NB4 (cell line): ENCODE results near the gene HRG.

Source experiments
- DNase-seq: peaks from one replicate; pipeline ENCODE4 v3.0.0; 2010; ENCODE audit warnings: low read depth
- H3K4me3 ChIP-seq: one replicate; pipeline ENCODE4 v1.5.1; 2011; ENCODE audit warnings: mild to moderate bottlenecking, low read depth, low read length, moderate library complexity
- MYC ChIP-seq: IDR thresholded peaks from 2 replicates; pipeline ENCODE4 v1.6.1; 2011; ENCODE audit warnings: low read depth, low read length
- POLR2A ChIP-seq: IDR thresholded peaks from 2 replicates; pipeline ENCODE4 v1.6.1; 2011; ENCODE audit warnings: mild to moderate bottlenecking; ENCODE audit not compliant: insufficient read length; ENCODE audit errors: extremely low read depth
- TF ChIP-seq, protein P1 (sequence below): IDR thresholded peaks from 2 replicates; pipeline ENCODE4 v1.6.1; 2011; ENCODE audit warnings: low read depth, low read length
- TF ChIP-seq, protein P2 (sequence below): IDR thresholded peaks from one replicate; pipeline ENCODE4 v1.5.1; 2012; ENCODE audit warnings: low read depth, low read length

HRG gene

DNA sequence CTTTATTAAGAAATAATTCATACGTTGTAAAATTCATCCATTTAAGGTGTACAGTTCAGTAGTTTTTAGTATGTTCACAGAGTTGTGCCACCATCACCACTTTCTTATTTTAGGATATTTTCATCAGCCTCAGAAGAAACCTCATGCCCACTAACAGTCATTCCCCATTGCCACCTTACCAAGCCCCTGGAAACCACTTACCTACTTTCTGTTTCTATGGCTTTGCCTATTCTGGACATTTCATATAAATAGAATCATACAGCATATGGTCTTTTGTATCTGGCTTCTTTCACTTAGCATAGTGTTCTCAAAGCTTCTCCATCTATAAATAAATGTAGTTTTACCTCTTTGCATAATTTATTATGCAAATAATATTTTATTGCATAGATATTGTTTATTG, 19.0 kb upstream of the HRG start:
- no peak overlapping the region for H3K4me3 ChIP-seq
- no peak for DNase-seq
- no peak for TF ChIP-seq MYC
- TF ChIP-seq, protein P1, sequence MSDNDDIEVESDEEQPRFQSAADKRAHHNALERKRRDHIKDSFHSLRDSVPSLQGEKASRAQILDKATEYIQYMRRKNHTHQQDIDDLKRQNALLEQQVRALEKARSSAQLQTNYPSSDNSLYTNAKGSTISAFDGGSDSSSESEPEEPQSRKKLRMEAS = no peak
- TF ChIP-seq, protein P2, sequence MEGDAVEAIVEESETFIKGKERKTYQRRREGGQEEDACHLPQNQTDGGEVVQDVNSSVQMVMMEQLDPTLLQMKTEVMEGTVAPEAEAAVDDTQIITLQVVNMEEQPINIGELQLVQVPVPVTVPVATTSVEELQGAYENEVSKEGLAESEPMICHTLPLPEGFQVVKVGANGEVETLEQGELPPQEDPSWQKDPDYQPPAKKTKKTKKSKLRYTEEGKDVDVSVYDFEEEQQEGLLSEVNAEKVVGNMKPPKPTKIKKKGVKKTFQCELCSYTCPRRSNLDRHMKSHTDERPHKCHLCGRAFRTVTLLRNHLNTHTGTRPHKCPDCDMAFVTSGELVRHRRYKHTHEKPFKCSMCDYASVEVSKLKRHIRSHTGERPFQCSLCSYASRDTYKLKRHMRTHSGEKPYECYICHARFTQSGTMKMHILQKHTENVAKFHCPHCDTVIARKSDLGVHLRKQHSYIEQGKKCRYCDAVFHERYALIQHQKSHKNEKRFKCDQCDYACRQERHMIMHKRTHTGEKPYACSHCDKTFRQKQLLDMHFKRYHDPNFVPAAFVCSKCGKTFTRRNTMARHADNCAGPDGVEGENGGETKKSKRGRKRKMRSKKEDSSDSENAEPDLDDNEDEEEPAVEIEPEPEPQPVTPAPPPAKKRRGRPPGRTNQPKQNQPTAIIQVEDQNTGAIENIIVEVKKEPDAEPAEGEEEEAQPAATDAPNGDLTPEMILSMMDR = no peak
- no peak for TF ChIP-seq POLR2A

DNA sequence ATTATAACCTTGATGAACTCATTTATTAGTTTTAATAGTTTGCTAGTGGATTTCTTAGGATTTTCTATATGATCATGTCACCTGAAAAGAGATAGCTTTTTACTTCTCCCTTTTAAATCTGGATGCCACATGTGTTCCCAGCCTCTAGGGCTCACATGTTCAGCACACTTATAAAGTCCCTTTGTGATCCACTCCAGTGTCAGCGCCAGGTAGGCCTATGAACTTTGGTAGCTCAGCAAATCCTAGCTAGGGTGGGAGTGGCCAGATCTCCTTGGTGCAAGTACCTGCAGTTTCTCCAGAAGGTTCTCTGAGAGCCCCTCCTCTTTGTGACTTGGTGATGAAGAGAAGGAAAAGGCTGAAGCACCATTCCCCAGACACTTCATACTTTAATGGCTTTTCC, 17.0 kb upstream of the HRG start:
- TF ChIP-seq MYC = no peak
- TF ChIP-seq, protein P1 = no peak
- TF ChIP-seq, protein P2 = no peak
- no peak for TF ChIP-seq POLR2A
- no peak overlapping the region for H3K4me3 ChIP-seq
- DNase-seq = no peak

DNA sequence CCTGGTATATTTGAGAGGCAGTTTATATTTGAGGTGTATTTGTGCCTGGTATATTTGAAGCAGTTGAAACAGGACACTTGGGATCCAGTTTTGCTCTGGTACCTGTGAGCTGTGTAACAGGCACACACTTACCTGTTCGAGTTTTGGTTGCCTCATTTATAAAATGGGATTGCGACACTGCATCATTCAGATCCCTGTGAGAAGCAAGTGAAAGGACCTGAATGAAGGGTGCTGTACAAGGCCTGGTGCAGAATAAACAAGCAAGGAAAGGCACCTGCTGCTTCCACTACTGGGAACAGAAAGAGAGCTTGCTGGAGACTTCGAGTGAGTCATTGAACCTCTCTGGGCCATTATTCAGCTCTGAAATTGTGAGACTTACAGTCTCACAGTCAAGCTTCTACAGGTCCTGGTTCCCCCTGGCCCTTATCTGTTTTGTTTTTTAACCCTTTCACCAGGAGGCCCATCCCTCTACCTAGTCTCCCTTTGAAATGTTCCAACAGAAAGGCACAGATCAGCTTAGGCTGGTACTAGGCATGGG, 14.1 kb upstream of the HRG start:
- no peak for DNase-seq
- TF ChIP-seq, protein P2 = no peak
- TF ChIP-seq, protein P1 = no peak
- TF ChIP-seq POLR2A = no peak
- H3K4me3 ChIP-seq = no peak overlapping the region

DNA sequence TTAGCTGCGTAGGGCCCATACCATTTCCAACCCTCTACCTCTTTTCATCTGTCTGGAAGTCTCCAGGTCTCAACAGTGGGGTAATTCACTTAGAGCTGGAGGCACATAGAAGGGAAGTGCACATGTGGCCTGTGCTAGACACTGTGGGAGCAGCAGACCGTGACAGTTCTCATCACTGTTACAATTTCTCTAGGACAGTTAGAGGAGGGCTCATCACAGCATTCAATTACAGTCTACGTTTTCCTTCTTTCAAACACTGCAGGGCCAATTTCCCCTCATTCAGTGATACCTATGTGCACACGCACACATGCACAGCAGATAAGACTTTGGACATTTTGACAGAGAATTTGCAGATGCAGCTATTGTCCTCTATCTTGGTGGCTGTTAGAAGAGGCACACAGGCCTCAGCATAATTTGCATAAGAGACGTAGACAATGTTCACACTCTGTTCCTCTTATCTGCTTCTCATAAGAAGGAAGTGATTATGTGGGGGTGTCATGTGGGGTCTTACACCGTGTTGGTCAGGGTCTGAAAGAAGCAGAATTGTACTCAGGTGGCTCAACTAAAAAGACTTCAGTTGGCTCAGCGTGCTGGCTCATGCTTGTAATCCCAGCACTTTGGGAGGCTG, 12.6 kb upstream of the HRG start:
- no peak for DNase-seq
- no peak overlapping the region for H3K4me3 ChIP-seq
- TF ChIP-seq, protein P1 = no peak
- TF ChIP-seq POLR2A = no peak
- TF ChIP-seq, protein P2 = no peak
- no peak for TF ChIP-seq MYC

DNA sequence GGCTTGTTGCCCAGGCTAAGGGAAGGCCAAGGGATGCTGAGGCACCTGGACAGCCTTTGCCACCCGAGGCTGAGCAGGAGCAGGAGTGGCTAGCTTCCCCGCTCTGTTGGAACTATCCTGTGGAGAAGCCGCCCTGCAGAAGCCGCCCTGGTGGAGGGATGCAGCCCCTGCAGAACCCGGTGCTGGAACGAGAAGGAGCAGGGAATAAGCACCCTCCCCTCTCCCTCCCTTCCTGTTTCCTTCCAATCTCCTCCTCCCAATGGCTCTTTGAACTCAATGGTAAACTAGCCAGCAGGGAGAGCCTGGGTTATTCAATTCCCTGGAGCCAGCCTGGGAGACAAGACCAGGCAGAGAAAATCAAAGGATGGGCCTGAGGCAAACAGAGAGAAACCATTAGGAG, 11.8 kb upstream of the HRG start:
- H3K4me3 ChIP-seq = no peak overlapping the region
- TF ChIP-seq MYC = no peak
- TF ChIP-seq, protein P1 = no peak
- TF ChIP-seq POLR2A = no peak
- TF ChIP-seq, protein P2 = peak; percentile 15
- DNase-seq = no peak
